GM19240 (cell line): Measurements from ENCODE around the gene RSPO3.

Experiments
- DNase-seq: peaks from one replicate; pipeline ENCODE4 v3.0.0; 2011; ENCODE audit warnings: low spot score; ENCODE audit not compliant: insufficient read length

RSPO3 gene

GRCh38 chr6:127160484-127160883 is 42.0 kb downstream of the RSPO3 start:
- no peak for DNase-seq

GRCh38 chr6:127162836-127163235 is 44.4 kb downstream of the RSPO3 start:
- no peak for DNase-seq

- DNase-seq, result no peak
These were observed 45.6 kb downstream of the RSPO3 start for GRCh38 chr6:127164036-127164435.

- DNase-seq, result no peak
These were observed 46.1 kb downstream of the RSPO3 start for GRCh38 chr6:127164565-127164964.

GRCh38 chr6:127173156-127173940 is 54.9 kb downstream of the RSPO3 start:
- no peak for DNase-seq

- DNase-seq, result no peak
These were observed 57.7 kb downstream of the RSPO3 start for GRCh38 chr6:127176146-127176545.

GRCh38 chr6:127177030-127177922 is 58.8 kb downstream of the RSPO3 start:
- DNase-seq, result no peak

GRCh38 chr6:127177923-127178231 is 59.4 kb downstream of the RSPO3 start:
- DNase-seq, result no peak

GRCh38 chr6:127178746-127179145 is 60.3 kb downstream of the RSPO3 start:
- DNase-seq, result no peak

- no peak for DNase-seq
These were observed 62.0 kb downstream of the RSPO3 start for GRCh38 chr6:127180426-127180825.

GRCh38 chr6:127182501-127182900 is 64.0 kb downstream of the RSPO3 start:
- DNase-seq, result no peak

GRCh38 chr6:127185437-127185995 is 67.0 kb downstream of the RSPO3 start:
- DNase-seq, result no peak

GRCh38 chr6:127186889-127187288 is 68.4 kb downstream of the RSPO3 start:
- no peak for DNase-seq

GRCh38 chr6:127188744-127189143 is 70.3 kb downstream of the RSPO3 start:
- no peak for DNase-seq

GRCh38 chr6:127190552-127190951 is 72.1 kb downstream of the RSPO3 start:
- DNase-seq, result no peak

- no peak for DNase-seq
These were observed 73.2 kb downstream of the RSPO3 start for GRCh38 chr6:127191716-127192115.

- no peak for DNase-seq
These were observed 74.6 kb downstream of the RSPO3 start for GRCh38 chr6:127192911-127193541.

GRCh38 chr6:127195833-127196232 is 77.4 kb downstream of the RSPO3 start:
- DNase-seq, result no peak

- DNase-seq, result no peak
These were observed 80.1 kb downstream of the RSPO3 start for GRCh38 chr6:127198549-127198948.

- DNase-seq, result no peak
These were observed 81.0 kb downstream of the RSPO3 start for GRCh38 chr6:127199470-127199869.

GRCh38 chr6:127200114-127200513 is 81.6 kb downstream of the RSPO3 start:
- no peak for DNase-seq

- no peak for DNase-seq
These were observed 82.8 kb downstream of the RSPO3 start for GRCh38 chr6:127201321-127201720.
